Nephron progenitor cell (in vitro differentiated cells): ENCODE results near the gene FBRSL1.

Experiments
- DNase-seq: peaks from one replicate; pipeline ENCODE4 v3.0.0; 2021
- H3K27ac Mint-ChIP-seq: 2 replicates; pipeline ENCODE4 v1.8.0; 2021; ENCODE audit warnings: mild to moderate bottlenecking, moderate library complexity, mixed read lengths
- H3K27me3 Mint-ChIP-seq: 2 replicates; pipeline ENCODE4 v1.8.0; 2021; ENCODE audit warnings: mild to moderate bottlenecking, low read depth, mixed read lengths; ENCODE audit not compliant: poor library complexity
- H3K36me3 Mint-ChIP-seq: 2 replicates; pipeline ENCODE4 v1.8.0; 2021; ENCODE audit warnings: low read depth, mixed read lengths
- H3K4me1 Mint-ChIP-seq: 2 replicates; pipeline ENCODE4 v1.8.0; 2021; ENCODE audit warnings: mixed read lengths
- H3K4me3 Mint-ChIP-seq: 2 replicates; pipeline ENCODE4 v1.8.0; 2021; ENCODE audit warnings: mild to moderate bottlenecking, moderate library complexity, mixed read lengths
- H3K9me3 Mint-ChIP-seq: 2 replicates; pipeline ENCODE4 v1.8.0; 2021; ENCODE audit warnings: mild to moderate bottlenecking, moderate library complexity, mixed read lengths
- TF ChIP-seq, protein P1 (sequence below): fragments of 200-600 bp; sonication (generic); IDR thresholded peaks from 2 replicates; pipeline ENCODE4 v1.5.0; 2021; ENCODE audit warnings: antibody characterized with exemption

Gene FBRSL1

DNA sequence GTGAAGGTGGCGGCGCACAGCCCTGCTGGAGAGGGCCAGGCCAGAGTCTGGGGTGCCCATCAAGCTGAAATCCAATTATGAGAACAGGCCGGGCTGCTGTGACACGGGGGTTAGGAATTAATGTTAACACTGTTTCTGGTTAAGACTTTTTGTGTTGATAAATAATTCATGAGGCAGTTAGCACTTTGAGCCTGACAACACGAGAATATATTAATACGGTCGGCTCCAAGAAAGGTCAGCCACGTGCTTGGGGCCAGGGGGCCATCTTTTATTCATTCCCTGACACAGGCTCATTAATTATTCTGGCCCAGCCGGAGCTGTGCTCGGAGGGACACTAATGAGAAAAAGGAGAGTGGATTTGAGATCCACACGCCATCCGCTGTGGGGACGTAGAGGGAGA, 45.1 kb downstream of the FBRSL1 start:
- peaks cover 5% of the 10 kb centered on the region for H3K4me1 Mint-ChIP-seq
- peaks cover 32% of the 10 kb centered on the region for H3K36me3 Mint-ChIP-seq
- H3K27ac Mint-ChIP-seq, result no peak overlapping the region
- DNase-seq, result no peak
- peaks cover 2% of the 10 kb centered on the region for H3K27me3 Mint-ChIP-seq
- H3K9me3 Mint-ChIP-seq, result peaks cover 54% of the 10 kb centered on the region
- H3K4me3 Mint-ChIP-seq, result no peak overlapping the region
- TF ChIP-seq, protein P1, sequence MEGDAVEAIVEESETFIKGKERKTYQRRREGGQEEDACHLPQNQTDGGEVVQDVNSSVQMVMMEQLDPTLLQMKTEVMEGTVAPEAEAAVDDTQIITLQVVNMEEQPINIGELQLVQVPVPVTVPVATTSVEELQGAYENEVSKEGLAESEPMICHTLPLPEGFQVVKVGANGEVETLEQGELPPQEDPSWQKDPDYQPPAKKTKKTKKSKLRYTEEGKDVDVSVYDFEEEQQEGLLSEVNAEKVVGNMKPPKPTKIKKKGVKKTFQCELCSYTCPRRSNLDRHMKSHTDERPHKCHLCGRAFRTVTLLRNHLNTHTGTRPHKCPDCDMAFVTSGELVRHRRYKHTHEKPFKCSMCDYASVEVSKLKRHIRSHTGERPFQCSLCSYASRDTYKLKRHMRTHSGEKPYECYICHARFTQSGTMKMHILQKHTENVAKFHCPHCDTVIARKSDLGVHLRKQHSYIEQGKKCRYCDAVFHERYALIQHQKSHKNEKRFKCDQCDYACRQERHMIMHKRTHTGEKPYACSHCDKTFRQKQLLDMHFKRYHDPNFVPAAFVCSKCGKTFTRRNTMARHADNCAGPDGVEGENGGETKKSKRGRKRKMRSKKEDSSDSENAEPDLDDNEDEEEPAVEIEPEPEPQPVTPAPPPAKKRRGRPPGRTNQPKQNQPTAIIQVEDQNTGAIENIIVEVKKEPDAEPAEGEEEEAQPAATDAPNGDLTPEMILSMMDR, result no peak

DNA sequence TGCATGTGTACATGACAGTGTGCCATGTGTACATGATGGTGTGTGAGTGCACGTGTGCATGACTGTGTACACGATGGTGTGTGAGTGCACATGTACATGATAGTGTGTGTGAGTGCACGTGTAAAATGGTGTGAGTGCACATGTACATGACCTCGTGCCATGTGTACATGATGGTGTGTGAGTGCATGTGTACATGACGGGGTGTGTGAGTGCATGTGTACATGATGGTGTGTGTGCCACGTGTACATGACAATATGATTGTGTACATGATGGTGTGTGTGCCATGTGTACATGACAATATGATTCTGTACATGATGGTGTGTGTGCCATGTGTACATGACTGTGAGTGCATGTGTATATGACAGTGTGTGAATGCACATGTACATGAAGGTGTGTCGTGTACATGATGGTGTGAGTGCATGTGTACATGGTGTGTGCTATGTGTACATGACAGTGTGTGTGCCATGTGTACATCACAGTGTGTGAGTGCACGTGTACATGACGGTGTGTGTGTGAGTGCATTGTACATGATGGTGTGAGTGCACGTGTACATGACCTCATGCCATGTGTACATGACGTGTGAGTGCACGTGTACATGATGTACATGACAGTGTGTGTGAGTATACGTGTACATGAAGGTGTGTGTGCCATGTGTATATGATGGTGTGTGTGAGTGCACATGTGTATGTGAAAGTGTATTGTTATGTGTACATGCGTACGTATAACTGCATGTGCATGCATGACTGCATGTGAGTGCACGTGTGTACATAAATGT, 46.3 kb downstream of the FBRSL1 start:
- Mint-ChIP-seq H3K27ac (peak overlapping the region; percentile 49), H3K4me3 (no peak overlapping the region), H3K27me3 (peaks cover 2% of the 10 kb centered on the region), H3K36me3 (peaks cover 30% of the 10 kb centered on the region), H3K4me1 (peaks cover 5% of the 10 kb centered on the region), H3K9me3 (peaks cover 50% of the 10 kb centered on the region)
- TF ChIP-seq, protein P1, result no peak
- no peak for DNase-seq

DNA sequence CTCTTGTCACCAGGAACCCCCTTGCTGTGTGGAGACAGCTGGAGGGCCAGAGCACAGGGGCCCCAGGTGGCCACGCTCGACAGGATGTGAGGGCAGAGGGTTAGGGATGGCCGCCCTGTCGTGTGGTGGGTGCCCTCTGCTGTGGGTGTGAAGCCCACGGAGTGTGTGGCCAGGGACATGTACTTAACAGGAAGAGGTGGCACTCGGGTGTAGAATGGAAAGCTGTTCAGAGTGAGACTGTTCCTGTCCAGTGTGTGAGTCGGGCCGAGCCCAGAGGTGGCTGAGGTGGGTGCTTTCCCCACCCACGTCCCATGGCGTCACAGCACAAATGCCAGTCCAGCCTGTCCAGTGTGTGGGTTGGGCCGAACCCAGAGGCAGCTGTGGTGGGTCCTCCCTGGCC, 47.1 kb downstream of the FBRSL1 start:
- Mint-ChIP-seq H3K27ac (no peak overlapping the region), H3K27me3 (peaks cover 2% of the 10 kb centered on the region), H3K4me3 (no peak overlapping the region), H3K9me3 (peaks cover 43% of the 10 kb centered on the region), H3K4me1 (peaks cover 5% of the 10 kb centered on the region), H3K36me3 (peaks cover 30% of the 10 kb centered on the region)
- DNase-seq, result no peak
- TF ChIP-seq, protein P1, result no peak

DNA sequence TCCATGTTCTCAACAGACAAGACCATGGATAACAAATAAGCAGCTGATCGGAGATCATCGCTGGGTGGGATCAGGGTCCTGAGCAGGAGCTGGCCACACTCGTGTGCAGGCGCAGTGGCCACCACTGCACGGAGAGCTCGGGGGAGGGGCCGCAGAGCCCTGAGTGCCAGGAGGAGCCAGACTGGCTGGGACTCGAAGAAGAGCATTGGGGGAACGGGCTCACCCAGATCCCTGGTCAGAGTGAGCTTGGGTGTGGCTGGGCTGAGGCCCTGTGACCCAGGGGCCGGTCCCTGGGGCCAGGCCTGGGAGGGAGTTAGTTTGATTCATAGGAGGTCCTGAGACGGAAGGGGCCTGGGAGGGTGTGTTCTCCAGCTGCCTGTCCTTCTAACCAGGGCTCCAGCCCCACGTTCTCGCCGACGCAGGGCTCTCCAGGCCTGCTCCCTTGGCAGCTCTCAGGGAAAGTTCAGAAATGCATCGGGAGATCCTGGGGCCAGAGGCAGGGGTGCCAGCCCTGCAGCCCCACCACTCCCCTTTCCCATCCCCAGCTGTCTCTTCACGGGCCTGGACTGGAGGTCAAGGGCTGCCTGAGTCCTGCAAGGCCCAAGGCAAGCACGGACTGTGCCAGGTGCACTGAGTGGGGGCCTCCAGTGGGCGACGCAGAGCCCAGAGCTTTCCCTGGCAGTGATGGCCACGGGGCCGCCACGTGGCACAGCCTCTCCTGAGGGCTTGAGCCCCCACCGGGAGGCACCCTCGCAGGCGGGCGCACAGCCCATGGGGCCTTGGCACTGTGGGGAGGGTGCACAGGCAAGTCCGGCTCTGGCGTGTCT, 48.1 kb downstream of the FBRSL1 start:
- H3K4me3 Mint-ChIP-seq, result no peak overlapping the region
- DNase-seq, result no peak
- peaks cover 35% of the 10 kb centered on the region for H3K9me3 Mint-ChIP-seq
- peaks cover 30% of the 10 kb centered on the region for H3K36me3 Mint-ChIP-seq
- TF ChIP-seq, protein P1, result no peak
- peaks cover 8% of the 10 kb centered on the region for H3K4me1 Mint-ChIP-seq
- peaks cover 2% of the 10 kb centered on the region for H3K27me3 Mint-ChIP-seq
- no peak overlapping the region for H3K27ac Mint-ChIP-seq

DNA sequence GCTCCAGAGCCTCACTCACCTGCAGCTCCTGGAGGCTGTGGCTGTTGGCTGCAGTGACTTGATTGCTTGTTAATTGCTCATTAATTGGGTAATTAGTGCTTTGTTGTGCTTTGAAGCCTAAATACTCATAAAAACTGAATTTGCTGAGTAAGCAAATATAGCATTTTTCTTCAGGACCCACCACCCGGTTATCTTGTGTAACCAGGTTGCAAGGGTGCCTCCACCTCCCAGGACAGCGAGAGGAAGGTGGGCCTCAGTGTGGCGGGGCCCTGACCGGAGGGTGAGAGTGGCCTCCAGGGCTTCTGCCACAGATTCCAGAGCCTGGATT, 48.7 kb downstream of the FBRSL1 start:
- TF ChIP-seq, protein P1, result no peak
- Mint-ChIP-seq H3K27ac (no peak overlapping the region), H3K4me3 (no peak overlapping the region), H3K27me3 (no peaks in the 10 kb centered on the region), H3K36me3 (peaks cover 25% of the 10 kb centered on the region), H3K4me1 (peaks cover 8% of the 10 kb centered on the region), H3K9me3 (peaks cover 29% of the 10 kb centered on the region)
- DNase-seq, result no peak
